ENCODE data around the gene DDX39B.
"Not testable (repeated sequence)": the region's sequence is repeated elsewhere in the genome, so short reads cannot be mapped to it uniquely, and the experiment has no call there.

DDX39B gene

DNA sequence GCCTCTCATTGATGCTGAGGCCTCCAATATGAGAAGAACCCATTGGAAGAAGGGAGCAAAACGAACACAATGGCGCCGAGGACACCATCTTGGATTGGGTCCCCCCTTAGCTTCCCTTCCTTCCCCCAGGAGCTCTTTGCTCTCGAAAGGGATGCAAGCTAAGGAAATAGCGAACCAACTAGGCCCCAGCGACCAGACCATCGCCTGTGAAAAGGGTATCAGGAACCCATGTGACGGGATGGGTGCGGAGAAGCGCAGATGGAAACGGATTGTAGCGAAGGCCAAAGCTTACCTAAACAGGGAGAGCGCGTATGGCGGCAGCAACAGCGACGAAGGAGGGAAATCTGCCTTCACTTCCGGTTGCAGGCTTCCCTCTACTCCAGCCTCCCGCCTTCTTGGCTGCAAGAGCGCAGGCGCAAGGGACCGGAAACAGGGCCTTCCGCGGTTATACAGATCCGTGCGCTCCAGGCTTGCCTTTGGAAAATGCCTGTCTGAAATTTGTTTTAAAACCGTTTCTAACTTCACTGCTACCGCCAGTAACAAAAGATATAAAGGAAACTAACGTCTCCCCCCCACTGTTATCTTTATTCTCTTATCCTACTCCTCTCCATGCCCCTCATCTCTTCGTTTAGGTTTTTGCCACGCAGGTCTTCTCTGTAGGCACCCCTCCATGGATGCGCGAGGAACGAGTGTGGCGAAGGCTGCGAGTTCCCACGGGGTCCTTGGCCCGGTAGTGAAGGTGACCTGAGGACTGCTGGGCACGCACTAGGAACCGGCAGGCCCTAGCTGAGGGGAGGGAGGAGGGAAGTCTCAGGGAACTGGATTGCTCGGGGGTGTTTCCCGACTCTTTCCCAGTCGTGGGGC lies at the start of gene DDX39B:
Gene DDX39B, minus strand, starts transcription at position 346 of the 864 bp plus-strand sequence. CDS start 1,471 bp downstream, outside the sequence.
- peak; percentile 94 for DNase-seq

DNA sequence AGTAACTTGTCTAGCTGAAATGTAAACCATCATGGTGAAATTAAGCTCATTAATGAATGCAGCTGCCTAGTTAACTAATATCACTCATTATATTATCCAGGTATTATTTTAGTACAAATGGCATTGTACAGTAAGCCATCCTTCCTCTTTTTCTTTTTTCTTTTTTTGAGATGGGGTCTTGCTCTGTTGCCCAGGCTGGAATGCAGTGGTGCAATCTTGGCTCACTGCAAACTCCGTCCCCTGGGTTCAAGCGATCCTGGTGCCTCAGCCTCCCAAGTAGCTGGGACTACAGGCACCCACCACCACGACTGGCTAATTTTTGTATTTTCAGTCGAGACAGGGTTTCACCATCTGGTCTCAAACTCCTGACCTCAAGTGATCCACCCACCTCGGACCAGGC lies 48.9 kb upstream of the DDX39B start:
- not testable (repeated sequence) for DNase-seq

DNA sequence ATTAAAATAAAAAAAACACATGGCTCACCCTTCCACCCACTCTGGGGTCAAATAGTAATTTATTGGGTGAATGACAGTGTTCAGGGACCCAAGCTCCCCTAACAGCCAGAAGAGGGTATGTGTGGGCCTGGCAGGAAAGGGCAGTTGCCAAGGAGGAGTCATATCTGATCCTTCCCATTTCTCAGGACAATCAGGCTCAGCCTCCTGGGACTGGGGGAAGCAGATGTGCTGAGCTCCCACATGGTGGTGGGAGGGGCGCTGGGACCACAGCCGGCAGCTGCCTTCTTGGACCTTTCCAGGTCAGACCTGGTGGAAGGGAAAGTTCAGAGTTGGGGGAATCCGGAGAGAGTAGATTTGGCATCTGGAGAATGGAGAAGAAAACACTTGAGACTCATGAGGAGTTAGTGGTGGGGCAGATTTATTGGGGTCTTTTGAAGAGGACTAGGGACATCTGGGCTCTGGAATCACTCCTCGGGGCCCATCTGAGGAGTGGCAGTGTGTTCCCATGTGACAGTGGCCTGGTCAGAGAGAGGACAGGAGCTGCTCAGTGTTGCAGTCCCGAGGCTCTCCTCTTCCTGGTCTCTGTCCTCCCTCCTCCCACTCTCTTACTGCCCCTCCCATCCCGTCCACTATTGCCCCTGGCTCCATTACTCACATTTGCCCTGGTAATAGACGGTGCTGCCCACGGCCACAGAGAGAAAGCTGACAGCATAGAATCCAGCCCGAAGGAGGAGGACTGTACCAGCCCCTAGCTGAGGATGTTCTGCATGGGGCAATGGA lies 47.3 kb upstream of the DDX39B start:
- no peak for DNase-seq

DNA sequence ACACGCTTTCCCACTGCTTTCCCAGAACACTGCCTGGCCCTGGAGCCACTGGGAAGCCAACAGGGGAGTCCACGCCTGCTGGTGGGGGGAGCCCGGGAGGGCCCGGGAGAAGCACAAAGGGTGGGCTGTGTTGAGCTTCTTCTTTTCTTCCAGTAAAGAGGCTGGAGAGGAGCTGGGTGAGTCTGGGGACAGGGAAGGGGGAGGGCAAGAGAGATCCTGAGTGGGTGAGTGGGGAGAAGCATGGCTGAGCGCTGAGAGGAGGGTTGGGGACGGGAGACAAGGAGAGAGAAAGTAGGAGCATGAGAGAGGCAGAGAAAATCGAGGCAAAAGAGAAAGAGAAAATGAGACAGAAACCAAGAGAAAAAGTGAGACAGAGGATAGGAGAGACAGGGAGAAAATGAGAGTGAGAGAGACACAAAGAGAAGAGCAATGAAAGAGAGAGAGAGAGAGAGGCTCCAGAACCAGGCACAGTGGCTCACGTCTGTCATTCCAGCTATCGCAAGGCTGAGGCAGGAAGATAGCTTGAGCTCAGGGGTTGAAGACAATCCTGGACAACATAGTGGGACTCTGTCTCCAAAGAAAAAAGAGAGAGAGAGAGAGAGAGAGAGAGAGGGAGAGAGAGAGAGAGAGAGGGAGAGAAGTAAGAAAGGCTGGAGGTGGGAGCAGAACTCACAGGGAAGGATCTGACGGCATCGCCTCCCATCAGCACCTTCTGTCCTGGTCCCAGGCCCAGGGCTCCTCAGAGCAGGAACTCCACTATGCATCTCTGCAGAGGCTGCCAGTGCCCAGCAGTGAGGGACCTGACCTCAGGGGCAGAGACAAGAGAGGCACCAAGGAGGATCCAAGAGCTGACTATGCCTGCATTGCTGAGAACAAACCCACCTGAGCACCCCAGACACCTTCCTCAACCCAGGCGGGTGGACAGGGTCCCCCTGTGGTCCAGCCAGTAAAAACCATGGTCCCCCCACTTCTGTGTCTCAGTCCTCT lies 46.3 kb upstream of the DDX39B start:
- DNase-seq = no peak

DNA sequence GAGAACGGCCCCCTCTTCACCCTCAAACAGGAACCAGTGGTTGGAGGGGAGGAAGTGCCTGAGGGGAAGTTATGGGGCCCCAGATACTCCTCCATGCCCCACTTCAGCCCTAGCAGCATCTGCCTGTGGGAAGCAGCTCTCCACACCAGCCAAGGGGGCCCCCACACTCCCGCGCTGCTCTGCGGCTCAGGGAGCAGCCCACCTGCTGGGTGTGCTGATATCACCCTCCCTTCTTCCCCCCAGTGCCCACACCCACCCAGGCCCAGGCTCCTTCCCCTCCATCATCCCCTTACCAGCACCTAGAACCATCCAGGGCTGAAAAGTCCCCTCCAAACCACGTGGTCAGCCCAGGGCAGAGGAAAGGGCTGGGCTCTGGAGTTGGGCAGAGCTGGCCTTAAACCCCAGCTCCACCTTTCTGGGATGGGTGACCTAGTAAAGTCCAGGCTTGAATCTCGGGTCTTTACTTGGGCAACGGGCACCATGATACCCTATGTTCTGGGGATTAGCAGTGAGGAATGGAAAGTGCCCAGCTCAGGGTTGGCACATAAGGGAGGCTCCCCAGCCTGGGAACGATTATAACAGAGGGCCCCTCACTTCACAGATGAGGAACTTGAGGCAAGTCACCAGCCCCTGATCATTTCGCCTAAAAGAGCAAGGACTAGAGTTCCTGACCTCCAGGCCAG lies 44.9 kb upstream of the DDX39B start:
- peak; percentile 22 for DNase-seq

DNA sequence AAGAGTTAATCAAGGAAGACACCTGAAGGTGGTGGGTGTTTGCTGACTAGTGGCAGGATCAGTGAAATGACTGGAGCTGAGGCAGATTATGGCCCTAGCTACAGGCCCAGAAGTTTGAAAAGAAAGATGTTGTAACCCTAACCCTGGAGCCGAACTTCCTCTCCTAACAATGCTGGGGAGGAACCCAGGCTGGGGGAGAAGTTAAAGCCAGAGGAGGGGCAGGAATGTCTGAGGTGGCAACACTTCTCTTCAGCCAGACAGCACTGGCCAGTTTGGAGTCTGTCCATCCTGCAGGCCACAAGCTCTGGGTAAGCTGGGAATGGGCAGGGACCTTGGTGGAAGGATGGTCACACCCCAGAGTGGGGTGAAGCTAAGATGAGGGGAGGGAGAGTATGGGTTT lies 44.2 kb upstream of the DDX39B start, which contains the start of gene LST1:
Gene LST1, plus strand, starts transcription at position 270 of the 400 bp plus-strand sequence. CDS start 1,023 bp downstream, outside the sequence.
- no peak for DNase-seq

DNA sequence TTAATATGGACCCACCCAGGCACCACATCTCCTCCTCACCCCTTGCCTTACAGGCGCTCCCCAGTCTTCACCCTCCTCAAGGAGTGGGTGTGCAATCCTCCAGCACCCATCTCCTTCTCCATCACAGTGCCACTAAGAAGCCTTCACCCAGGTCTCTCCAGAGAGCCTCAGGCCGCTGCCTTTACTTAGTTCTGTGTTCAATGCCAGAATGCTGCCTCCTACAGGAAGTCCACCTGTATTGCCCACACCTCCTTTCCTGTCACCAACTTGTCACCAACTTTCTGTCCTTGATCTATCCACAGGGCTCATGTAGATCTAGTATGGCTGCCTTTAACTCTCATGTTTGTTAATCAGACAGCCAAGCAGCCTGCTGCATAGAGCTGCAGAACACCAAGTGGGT lies 43.7 kb upstream of the DDX39B start:
- DNase-seq = peak; percentile 42

DNA sequence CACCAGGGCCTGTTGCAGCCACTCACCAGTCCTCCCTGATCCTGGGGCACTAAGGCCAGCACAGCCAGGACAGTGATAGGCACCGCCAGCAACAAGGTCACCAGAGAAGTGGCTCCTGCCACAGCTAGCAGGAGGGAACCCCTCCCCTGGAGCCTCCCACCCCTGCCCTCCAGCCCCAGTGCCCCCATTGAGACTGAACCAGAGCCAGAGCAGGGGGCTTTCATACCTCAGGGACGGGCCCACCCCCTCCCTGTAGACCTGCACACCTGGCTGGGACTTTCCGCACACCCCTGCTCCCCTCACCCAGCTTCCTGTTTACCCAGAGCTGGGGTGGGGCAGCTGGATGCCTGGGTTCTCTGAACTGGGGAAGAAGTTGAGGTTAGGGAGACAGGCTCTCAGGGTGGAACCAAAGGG lies 40.4 kb upstream of the DDX39B start, which contains the start of gene LTB:
Gene LTB, minus strand, starts transcription at position 195 of the 414 bp plus-strand sequence. Its CDS starts 7 bp downstream, at position 188.
- DNase-seq = peak; percentile 59

DNA sequence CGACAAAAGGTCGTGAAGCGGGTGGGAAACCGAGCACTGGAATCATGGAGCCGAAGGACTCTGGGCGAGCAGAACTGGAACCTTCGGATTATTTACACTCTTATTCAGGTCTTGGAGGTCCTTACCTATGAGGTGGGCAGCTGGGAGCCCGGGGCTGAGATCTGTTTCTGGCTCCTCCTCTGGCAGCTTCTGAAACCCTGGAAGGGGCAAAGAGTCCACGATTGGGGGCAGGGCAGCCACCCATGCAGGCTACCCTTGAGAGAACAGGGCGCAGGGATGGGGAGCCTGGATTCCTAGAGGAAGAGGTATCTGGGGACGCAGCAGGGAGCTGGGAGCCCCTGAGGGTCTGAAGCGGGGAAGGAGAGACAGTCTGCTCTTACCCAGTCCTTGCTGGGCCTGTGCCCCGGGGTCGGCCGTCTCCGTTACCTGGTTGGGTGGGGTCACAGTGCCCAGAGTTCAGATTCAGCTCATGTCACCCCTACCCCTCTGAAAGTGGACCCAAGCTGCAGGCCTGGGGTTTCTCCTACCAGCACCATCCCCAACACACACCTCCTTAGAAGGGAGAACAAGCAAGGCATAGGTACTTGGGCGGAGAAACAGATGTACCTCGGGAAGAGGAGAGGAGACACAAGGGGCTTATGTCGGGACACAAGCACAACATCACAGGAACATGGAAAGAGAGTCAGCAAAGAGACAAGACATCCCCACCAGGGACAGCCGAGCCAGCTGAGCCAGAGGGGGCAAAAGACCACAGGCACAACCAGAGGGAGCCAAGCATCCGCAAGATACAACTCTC lies 39.8 kb upstream of the DDX39B start:
- peak; percentile 15 for DNase-seq

DNA sequence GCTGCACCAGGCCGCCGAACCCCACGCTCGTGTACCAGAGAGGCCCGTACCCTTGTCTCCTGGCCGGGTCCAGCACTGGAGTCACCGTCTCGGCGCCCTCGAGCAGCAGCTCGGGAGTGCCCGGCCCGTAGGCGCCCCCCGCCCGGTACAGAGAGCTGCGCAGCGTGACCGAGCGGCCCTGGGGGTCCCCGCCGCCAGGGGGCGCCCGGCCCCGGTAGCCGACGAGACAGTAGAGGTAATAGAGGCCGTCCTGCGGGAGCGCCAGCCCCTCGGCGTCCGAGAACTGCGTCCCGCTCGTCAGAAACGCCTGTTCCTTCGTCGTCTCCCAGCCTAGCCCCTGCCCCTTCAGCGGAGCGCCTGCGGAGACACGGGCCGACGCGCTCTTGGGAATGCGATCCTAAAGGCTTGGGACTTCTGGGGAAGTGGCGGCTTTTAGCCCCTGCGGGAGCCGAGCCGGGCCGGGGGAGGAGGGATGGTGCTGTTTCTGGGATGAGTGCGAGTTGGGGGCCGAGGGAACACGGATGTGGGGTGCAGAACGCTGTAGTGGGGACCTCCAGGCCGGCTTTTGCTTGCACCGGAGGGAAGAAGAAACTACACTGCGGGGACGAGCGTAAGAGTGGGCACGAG lies 39.1 kb upstream of the DDX39B start:
- peak; percentile 89 for DNase-seq

DNA sequence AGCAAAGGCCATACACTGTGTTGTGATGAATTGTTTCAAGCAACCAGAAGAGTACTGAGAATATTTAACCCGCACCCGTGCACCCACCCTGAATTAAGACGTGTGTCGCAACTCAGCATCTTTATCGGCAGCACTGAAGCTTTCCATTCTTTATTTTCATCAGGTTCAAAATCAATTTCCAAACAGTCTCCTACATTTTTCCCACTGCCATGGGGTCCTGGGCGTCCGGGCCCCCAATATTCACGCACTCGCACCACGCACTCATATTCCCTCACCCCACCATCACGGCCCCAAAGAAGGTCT lies 38.6 kb upstream of the DDX39B start:
- DNase-seq = no peak

DNA sequence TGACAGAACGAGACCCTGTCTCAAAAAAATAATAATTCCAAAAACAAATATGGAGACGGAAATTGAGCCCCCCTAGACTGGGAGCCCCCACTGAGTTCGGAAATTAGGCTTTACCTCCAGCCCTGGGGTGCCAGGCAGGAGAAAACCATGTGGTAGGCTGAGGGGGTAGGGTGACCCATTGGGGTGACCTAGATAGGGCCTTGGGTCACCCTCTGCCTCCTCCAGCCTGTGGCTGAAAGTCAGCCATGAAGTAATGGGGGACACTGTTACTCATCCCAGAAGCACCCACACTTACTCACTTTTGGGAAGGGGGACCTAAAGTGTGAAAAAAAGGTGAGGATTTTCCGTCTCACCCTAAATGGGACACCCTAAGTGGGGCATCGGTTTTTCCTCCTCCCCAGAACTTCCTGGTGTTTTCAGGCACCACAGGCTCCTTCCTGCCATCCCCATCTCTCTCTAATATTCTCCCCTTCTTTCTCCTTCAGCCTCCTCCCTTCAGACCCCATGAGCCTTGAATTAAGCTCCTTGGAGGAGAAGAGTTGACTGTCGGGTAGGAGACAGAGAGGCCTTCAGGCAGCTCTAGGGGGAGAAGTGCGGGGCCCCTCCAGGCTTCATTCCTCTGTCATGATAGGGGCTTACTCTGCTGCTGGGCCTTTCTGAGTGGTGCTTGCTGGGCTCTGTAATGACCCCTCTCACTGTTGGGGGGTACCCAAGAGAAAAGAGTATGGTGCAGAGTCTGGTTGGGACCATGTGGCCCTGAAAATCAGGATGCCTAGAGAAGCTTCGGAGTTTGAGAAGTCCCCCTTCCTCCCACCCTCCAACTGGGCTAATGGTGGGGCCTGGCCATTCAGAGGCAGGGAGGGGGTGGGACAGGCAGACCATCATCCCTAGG lies 38.0 kb upstream of the DDX39B start:
- peak; percentile 35 for DNase-seq

DNA sequence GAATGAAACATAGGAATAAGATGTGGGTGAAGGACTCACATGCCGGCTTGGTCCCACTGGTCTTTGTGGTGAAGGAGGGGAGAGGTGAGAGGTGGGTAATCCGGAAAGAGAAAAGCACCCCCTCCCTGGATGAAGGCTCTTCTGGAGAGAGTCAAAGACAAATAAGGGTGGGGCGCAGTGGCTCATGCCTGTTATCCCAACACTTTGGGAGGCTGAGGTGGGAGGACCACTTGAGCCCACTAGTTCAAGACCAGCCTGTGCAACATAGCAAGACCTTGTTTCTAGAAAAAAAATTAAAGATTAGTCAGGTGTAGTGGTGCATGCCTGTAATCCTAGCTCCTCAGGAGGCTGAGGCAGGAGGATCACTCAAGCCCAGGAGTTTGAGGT lies 37.3 kb upstream of the DDX39B start:
- DNase-seq = peak; percentile 23

DNA sequence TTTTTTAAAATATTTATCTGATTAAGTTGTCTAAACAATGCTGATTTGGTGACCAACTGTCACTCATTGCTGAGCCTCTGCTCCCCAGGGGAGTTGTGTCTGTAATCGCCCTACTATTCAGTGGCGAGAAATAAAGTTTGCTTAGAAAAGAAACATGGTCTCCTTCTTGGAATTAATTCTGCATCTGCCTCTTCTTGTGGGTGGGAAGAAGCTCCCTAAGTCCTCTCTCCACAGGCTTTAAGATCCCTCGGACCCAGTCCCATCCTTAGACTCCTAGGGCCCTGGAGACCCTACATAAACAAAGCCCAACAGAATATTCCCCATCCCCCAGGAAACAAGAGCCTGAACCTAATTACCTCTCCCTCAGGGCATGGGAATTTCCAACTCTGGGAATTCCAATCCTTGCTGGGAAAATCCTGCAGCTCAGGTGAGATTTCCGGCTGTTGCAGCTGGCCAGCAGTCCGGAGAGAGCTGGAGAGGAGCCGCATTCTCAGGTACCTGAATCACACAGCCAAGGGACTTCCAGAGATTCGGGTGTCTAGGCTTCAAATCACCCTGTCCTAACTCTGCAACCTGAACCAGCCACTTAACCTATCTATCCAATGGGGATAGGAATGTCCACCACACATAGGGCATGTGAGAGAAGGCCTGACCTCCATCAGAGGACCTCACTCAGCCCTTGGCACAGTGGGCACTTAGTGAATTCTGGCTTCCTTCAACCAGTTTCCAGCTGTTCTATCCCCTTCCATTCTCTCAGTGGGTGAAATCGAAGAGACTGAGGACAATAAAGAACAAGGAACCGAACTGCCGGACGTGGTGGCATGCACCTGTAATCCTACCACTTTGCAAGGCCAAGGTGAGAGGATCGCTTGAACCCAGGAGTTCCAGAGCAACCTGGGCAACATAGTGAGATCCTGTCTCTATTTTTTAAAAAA lies 36.6 kb upstream of the DDX39B start:
- peak; percentile 12 for DNase-seq

DNA sequence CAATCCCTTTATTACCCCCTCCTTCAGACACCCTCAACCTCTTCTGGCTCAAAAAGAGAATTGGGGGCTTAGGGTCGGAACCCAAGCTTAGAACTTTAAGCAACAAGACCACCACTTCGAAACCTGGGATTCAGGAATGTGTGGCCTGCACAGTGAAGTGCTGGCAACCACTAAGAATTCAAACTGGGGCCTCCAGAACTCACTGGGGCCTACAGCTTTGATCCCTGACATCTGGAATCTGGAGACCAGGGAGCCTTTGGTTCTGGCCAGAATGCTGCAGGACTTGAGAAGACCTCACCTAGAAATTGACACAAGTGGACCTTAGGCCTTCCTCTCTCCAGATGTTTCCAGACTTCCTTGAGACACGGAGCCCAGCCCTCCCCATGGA lies 35.8 kb upstream of the DDX39B start:
- DNase-seq = no peak

DNA sequence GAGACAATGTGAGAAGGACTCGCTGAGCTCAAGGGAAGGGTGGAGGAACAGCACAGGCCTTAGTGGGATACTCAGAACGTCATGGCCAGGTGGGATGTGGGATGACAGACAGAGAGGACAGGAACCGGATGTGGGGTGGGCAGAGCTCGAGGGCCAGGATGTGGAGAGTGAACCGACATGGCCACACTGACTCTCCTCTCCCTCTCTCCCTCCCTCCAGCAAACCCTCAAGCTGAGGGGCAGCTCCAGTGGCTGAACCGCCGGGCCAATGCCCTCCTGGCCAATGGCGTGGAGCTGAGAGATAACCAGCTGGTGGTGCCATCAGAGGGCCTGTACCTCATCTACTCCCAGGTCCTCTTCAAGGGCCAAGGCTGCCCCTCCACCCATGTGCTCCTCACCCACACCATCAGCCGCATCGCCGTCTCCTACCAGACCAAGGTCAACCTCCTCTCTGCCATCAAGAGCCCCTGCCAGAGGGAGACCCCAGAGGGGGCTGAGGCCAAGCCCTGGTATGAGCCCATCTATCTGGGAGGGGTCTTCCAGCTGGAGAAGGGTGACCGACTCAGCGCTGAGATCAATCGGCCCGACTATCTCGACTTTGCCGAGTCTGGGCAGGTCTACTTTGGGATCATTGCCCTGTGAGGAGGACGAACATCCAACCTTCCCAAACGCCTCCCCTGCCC lies 35.2 kb upstream of the DDX39B start:
- peak; percentile 60 for DNase-seq

DNA sequence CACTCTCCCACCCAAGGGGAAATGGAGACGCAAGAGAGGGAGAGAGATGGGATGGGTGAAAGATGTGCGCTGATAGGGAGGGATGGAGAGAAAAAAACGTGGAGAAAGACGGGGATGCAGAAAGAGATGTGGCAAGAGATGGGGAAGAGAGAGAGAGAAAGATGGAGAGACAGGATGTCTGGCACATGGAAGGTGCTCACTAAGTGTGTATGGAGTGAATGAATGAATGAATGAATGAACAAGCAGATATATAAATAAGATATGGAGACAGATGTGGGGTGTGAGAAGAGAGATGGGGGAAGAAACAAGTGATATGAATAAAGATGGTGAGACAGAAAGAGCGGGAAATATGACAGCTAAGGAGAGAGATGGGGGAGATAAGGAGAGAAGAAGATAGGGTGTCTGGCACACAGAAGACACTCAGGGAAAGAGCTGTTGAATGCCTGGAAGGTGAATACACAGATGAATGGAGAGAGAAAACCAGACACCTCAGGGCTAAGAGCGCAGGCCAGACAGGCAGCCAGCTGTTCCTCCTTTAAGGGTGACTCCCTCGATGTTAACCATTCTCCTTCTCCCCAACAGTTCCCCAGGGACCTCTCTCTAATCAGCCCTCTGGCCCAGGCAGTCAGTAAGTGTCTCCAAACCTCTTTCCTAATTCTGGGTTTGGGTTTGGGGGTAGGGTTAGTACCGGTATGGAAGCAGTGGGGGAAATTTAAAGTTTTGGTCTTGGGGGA lies 34.3 kb upstream of the DDX39B start:
- no peak for DNase-seq
